A673 (cell line): Measurements from ENCODE around the gene KRT2. TPM values are rescaled to one million over a fixed set of nuclear protein-coding genes. Genes with fewer than 3 reads are reported as not detected.

ENCODE experiments used
- BruUV-seq: library from RNA; stranded (reverse); fragments of 400-500 nt; replicated peaks from 2 replicates; lab custom pipeline; 2021; lab: Mats Ljungman, UMichigan
- CTCF ChIA-PET: fragments of 300-600 bp; sonication (Branson Sonifier 250); formaldehyde crosslinking; loops from one replicate; lab custom pipeline; 2022; ENCODE audit warnings: antibody characterized with exemption; lab: Charles Lee
- POLR2A ChIA-PET: fragments of 300-600 bp; sonication (Branson Sonifier 250); formaldehyde crosslinking; loops from one replicate; lab custom pipeline; 2022; ENCODE audit warnings: antibody characterized with exemption; ENCODE audit not compliant: low non-redundant PET; lab: Charles Lee
- DNase-seq: peaks from one replicate; pipeline ENCODE4 v3.0.0-alpha.2; 2015; ENCODE audit warnings: low spot score
- H3K27ac ChIP-seq: fragments of 200-600 bp; sonication (generic); 2 replicates; pipeline ENCODE4 v1.5.1; 2016; ENCODE audit warnings: mixed run types, low read depth, mild to moderate bottlenecking, mixed read lengths, antibody characterized with exemption, low read length; ENCODE audit not compliant: poor library complexity, severe bottlenecking
- H3K27me3 ChIP-seq: fragments of 200-600 bp; sonication (generic); replicated peaks from 2 replicates; pipeline ENCODE4 v1.6.1; 2017; ENCODE audit warnings: mixed run types, low read depth, mild to moderate bottlenecking, mixed read lengths, antibody characterized with exemption, low read length; ENCODE audit not compliant: insufficient read depth, poor library complexity
- H3K36me3 ChIP-seq: fragments of 200-600 bp; sonication (generic); 2 replicates; pipeline ENCODE4 v1.6.1; 2016; ENCODE audit warnings: mixed run types, mild to moderate bottlenecking, mixed read lengths, antibody characterized with exemption, low read length; ENCODE audit not compliant: insufficient read depth, poor library complexity, severe bottlenecking
- H3K4me1 ChIP-seq: fragments of 200-600 bp; sonication (generic); 2 replicates; pipeline ENCODE4 v1.6.1; 2017; ENCODE audit warnings: mixed run types, mild to moderate bottlenecking, mixed read lengths, antibody characterized with exemption, low read length; ENCODE audit not compliant: insufficient read depth, poor library complexity, severe bottlenecking
- H3K4me3 ChIP-seq: fragments of 200-600 bp; sonication (generic); 2 replicates; pipeline ENCODE4 v1.5.1; 2016; ENCODE audit warnings: low read depth, mixed run types, mild to moderate bottlenecking, mixed read lengths, low read length; ENCODE audit not compliant: poor library complexity, severe bottlenecking
- H3K9me3 ChIP-seq: fragments of 200-600 bp; sonication (generic); 2 replicates; pipeline ENCODE4 v1.6.1; 2016; ENCODE audit warnings: mixed run types, low read depth, mild to moderate bottlenecking, mixed read lengths, antibody characterized with exemption, low read length; ENCODE audit not compliant: poor library complexity, severe bottlenecking
- EZH2 ChIP-seq: fragments of 200-600 bp; sonication (generic); IDR thresholded peaks from 2 replicates; pipeline ENCODE4 v1.6.1; 2017; ENCODE audit warnings: borderline replicate concordance, low read depth, mild to moderate bottlenecking, mixed read lengths, antibody characterized with exemption, low read length; ENCODE audit not compliant: poor library complexity, severe bottlenecking
- intact Hi-C: fragments of 100-400 bp; cut with micrococcal nuclease; formaldehyde crosslinking; loops from one replicate; pipeline ENCODE4 v1.10.0; 2022; ENCODE audit not compliant: unreplicated experiment
- total RNA-seq: library from RNA; stranded (reverse); gene quantifications from 2 replicates; pipeline ENCODE4 v1.2.3, GENCODE V29; 2021
- TF ChIP-seq, protein P1 (sequence below): fragments of 300-800, 200-600 bp; sonication (generic); conservative IDR thresholded peaks from 2 replicates; pipeline ENCODE4 v1.5.1; 2017; ENCODE audit warnings: low read depth, mild to moderate bottlenecking, antibody characterized with exemption, low read length, moderate library complexity, mixed read lengths

The KRT2 gene
- total RNA-seq, 1 experiment from 2014 or later, result not detected

DNA sequence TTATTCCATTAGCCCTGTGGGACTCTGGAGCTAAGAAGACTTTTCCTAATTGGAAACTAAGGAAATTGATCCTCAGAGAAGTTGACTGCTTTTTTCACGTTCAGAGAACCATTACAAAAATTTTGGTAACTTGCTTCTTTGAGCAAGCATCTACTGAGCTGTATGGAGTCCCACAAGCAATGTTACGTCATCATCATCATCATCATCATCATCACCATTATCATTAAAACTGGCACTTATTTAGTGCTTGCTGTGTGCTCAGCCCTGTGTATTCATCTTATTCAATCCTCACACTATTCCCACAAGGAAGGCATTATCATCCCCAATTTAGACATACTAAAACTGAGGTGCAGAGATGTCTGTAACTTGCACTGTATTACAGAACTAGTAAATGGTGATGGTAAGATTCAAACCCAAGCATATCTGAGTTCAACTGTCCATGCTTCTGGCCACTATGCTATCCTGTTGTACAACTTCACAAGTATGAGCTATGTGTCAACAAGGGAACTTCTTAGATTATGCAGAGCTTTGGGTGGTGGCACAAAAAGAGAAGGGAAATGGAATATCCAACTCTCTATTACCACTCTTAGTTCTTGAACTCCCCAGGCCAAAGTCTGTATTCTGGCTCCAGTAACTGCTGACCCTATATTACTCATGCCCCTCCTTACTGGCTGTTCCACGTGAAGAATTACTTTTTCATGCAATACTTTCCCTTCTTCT, 21.9 kb upstream of the KRT2 start:
- intact Hi-C loops, result no loop called here
- Histone ChIP-seq H3K36me3 (no peaks in the 10 kb centered on the region), H3K27ac (no peak overlapping the region), H3K27me3 (peaks cover 7% of the 10 kb centered on the region), H3K4me3 (no peak overlapping the region), H3K4me1 (no peaks in the 10 kb centered on the region), H3K9me3 (no peaks in the 10 kb centered on the region)
- TF ChIP-seq, protein P1, sequence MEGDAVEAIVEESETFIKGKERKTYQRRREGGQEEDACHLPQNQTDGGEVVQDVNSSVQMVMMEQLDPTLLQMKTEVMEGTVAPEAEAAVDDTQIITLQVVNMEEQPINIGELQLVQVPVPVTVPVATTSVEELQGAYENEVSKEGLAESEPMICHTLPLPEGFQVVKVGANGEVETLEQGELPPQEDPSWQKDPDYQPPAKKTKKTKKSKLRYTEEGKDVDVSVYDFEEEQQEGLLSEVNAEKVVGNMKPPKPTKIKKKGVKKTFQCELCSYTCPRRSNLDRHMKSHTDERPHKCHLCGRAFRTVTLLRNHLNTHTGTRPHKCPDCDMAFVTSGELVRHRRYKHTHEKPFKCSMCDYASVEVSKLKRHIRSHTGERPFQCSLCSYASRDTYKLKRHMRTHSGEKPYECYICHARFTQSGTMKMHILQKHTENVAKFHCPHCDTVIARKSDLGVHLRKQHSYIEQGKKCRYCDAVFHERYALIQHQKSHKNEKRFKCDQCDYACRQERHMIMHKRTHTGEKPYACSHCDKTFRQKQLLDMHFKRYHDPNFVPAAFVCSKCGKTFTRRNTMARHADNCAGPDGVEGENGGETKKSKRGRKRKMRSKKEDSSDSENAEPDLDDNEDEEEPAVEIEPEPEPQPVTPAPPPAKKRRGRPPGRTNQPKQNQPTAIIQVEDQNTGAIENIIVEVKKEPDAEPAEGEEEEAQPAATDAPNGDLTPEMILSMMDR, result no peak
- no peak for TF ChIP-seq EZH2
- POLR2A ChIA-PET, result no interaction called here
- CTCF ChIA-PET, result no interaction called here
- BruUV-seq, result no TSS peak
- no peak for DNase-seq

- ChIA-PET CTCF (no interaction called here), POLR2A (no interaction called here)
- no peaks in the 10 kb centered on the region for H3K36me3 ChIP-seq
- no peaks in the 10 kb centered on the region for H3K9me3 ChIP-seq
- DNase-seq, result no peak
- no peaks in the 10 kb centered on the region for H3K4me1 ChIP-seq
- peaks cover 2% of the 10 kb centered on the region for H3K27me3 ChIP-seq
- TF ChIP-seq, protein P1, result no peak
- no peak for TF ChIP-seq EZH2
- BruUV-seq, result no TSS peak
- H3K27ac ChIP-seq, result no peak overlapping the region
- no peak overlapping the region for H3K4me3 ChIP-seq
- intact Hi-C loops, result no loop called here
These were observed 21.2 kb upstream of the KRT2 start for GRCh38 chr12:52673217-52673616.

GRCh38 chr12:52672321-52672933, 20.4 kb upstream of the KRT2 start:
- H3K4me3 ChIP-seq, result no peak overlapping the region
- POLR2A ChIA-PET, result no interaction called here
- H3K27me3 ChIP-seq, result no peaks in the 10 kb centered on the region
- intact Hi-C loops, result no loop called here
- no peaks in the 10 kb centered on the region for H3K9me3 ChIP-seq
- no peak for TF ChIP-seq EZH2
- TF ChIP-seq, protein P1, result no peak
- DNase-seq, result no peak
- H3K4me1 ChIP-seq, result no peaks in the 10 kb centered on the region
- no TSS peak for BruUV-seq
- H3K27ac ChIP-seq, result no peak overlapping the region
- CTCF ChIA-PET, result no interaction called here
- no peaks in the 10 kb centered on the region for H3K36me3 ChIP-seq
